A549 treated with AZD9567 at 1 μM for 4 hours (cell line): ENCODE results near the gene RAB37. TPM values are rescaled to one million over a fixed set of nuclear protein-coding genes. Genes with fewer than 3 reads are reported as not detected.

Experiments used
- total RNA-seq: library from RNA; stranded (reverse); fragments of 200-300 nt; extraction: Qiagen RNA extraction; gene quantifications from 5 replicates; pipeline ENCODE4 v1.2.3, GENCODE V29; 2022; ENCODE audit not compliant: insufficient read depth

Gene RAB37
- total RNA-seq: 0.79 to 1.5 TPM (median 1.1 TPM) in 4 of 5 replicates, not detected in the other

DNA sequence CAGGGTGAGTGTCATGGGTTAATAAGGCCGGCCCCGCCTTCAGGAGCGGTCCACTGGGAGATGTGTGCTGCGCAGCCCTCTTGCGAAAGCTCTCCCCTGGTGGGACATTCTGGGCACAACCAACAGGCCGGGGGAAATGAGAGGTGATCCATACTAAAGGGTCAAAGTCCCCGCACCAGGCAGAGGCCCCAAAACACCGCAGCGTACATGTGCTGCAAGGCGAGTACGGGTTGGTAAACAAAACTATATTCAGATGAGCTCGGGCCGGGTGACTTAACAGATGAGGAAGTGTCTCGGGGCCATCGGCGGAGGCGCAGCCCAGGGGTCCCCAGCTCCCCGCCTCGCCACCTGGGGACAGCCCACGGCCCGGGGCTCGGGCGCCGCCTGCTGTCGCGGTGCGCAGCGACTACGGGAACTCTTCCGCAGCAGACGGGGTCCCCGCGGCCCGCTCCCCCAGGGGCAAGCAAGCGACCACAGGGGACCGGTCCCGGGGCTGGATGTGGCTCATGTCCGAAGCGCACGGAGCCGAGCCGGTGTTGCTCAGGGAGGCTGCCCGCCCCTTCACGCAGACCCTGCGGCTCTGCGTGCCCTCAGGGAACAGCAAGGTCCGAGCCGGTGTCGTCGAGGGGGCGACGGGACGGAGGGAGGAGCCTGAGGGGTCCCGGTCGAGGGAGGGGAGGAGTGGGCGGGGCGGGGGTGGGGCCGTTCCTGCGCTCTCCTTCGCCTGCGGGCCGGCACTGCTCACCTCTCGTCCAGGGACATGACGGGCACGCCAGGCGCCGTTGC is at the start of gene RAB37:
RAB37 (plus strand) TSS at position 744 of the 786 bp plus-strand sequence; CDS start at position 761, 17 bp downstream.

GRCh38 chr17:74712756-74713155 is 24.3 kb upstream of the RAB37 start, which contains the start of gene CD300LF:
CD300LF (minus strand) TSS chr17:74712923; CDS start chr17:74712866, 57 bp downstream.

GRCh38 chr17:74748529-74749278 is 11.6 kb downstream of the RAB37 start, which contains the start of gene NHERF1:
NHERF1 (plus strand) TSS chr17:74748628; CDS start chr17:74748847, 219 bp downstream.

DNA sequence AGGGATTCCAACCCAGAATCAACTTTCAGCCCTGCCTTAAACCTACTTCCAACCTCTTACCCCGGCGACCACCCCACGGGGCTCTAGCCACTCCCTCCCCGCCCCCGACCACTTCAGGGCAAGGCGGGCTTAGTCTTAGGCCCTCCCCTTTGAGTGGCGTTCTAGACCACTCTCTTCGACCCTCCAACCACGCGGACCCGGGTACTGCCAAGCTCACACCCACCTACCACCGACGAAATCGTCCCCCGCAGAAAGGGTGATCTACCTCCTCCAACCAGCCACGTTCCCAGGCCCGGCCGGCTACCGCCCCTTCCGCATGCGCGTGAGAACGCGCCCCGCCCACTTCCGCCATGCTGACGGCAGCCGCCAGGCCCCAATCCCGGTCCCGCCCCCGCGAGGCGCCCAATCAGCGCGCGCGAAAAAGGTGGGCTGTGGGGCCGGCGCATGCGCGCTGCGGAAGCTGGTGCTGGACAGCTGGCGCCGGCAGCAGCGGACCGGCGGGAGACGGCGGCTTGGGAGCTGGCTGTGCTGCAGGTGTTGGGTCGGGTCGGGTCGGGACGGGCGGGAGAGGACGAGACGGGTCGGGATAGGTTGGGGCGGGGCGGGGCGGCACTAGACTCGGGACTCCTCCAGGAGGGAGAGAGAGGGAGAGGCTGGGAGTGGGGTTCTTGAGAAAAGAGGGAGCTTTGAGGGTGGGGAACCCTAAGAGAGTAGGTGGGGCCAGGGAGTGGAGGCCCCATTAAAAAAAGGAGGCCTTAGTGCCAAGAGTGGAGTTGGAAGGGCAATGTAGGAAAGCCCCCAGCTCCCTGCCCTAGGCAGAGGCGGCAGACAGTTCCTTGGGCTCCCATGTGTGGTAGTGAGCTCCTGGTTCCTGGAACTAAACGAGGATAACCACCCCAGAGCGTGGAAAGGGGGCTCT is 39.2 kb downstream of the RAB37 start, which contains the start of gene NAT9:
NAT9 (minus strand) TSS at position 302 of the 919 bp plus-strand sequence. CDS start 647 bp downstream, outside the sequence.

Other genes starting within 250 kb of the RAB37 start
- gene CD300LB, start 205.8 kb upstream of the RAB37 start, total RNA-seq: 0.05 to 0.12 TPM (median 0.07 TPM) in 4 of 5 replicates, not detected in the other
- 0.13 to 0.19 TPM (median 0.16 TPM) in 4 of 5 replicates, not detected in the other for gene CD300C, start 191.1 kb upstream of the RAB37 start, total RNA-seq
- 0.39 to 0.70 TPM (median 0.45 TPM) in 4 of 5 replicates, not detected in the other for gene CD300H, start 169.7 kb upstream of the RAB37 start, total RNA-seq
- not detected in 5 replicates for gene CD300LD, start 145.0 kb upstream of the RAB37 start, total RNA-seq
- gene CD300E, start 113.5 kb upstream of the RAB37 start, total RNA-seq: not detected in 5 replicates
- not detected in 5 replicates for gene CD300LF, start 24.3 kb upstream of the RAB37 start, total RNA-seq
- 46.1 to 57.7 TPM (median 49.1 TPM) in 5 replicates for gene NHERF1, start 11.4 kb downstream of the RAB37 start, total RNA-seq
- 53.1 to 62.5 TPM (median 56.5 TPM) in 5 replicates for gene NAT9, start 39.1 kb downstream of the RAB37 start, total RNA-seq
- gene GRIN2C, start 122.6 kb downstream of the RAB37 start, total RNA-seq: 0.16 to 0.53 TPM (median 0.23 TPM) in 4 of 5 replicates, not detected in the other
- 49.1 to 79.5 TPM (median 65.5 TPM) in 5 replicates for gene FDXR, start 135.7 kb downstream of the RAB37 start, total RNA-seq
- 0.03 to 0.15 TPM (median 0.06 TPM) in 3 of 5 replicates, not detected in the others for gene FADS6, start 156.4 kb downstream of the RAB37 start, total RNA-seq
- 0.06 to 0.09 TPM (median 0.06 TPM) in 4 of 5 replicates, not detected in the other for gene USH1G, start 186.0 kb downstream of the RAB37 start, total RNA-seq
- 0.03 to 0.08 TPM (median 0.06 TPM) in 4 of 5 replicates, not detected in the other for gene OTOP2, start 187.0 kb downstream of the RAB37 start, total RNA-seq
- gene OTOP3, start 198.6 kb downstream of the RAB37 start, total RNA-seq: not detected in 5 replicates
- 11.9 to 17.0 TPM (median 12.3 TPM) in 5 replicates for gene HID1, start 235.5 kb downstream of the RAB37 start, total RNA-seq